NCI-H1092 (cell line): ENCODE measurements around the gene PACS1.

Experiments used
- DNase-seq: peaks from one replicate; lab custom pipeline; 2025; lab: John Stamatoyannopoulos, UW

Gene PACS1

GRCh38 chr11:66290330-66290621 is 220.2 kb downstream of the PACS1 start:
- no peak for DNase-seq

- no peak for DNase-seq
These were observed 221.2 kb downstream of the PACS1 start for GRCh38 chr11:66291303-66291705.

- peak; percentile 26 for DNase-seq
These were observed 221.9 kb downstream of the PACS1 start, which contains the start of gene TMEM151A for GRCh38 chr11:66291706-66292542. Gene TMEM151A (plus strand): TSS chr11:66291894. CDS start chr11:66292014, 120 bp downstream.

- DNase-seq = no peak
These were observed 222.7 kb downstream of the PACS1 start for GRCh38 chr11:66292543-66293332.

DNA sequence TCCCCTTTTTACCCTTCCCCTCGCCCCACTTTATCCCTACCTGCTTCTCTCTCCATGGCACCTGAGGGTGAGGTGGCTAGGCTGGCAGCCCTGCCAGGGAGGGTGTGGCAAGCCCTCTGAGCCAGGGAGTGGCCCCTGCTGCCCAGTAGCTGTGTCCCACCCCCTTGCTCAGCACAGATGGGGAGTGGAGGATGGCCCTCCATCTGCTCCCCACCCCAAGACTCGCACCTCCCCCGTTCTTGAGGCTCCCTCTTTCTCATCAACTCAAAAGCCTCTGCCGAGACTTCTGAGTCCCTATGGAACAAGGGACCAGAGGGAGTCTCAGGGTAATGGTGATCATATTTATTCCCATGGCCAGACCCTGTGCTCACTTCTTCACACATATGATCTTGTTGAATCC is 223.3 kb downstream of the PACS1 start:
- DNase-seq = no peak

- DNase-seq = no peak
These were observed 223.9 kb downstream of the PACS1 start for GRCh38 chr11:66293777-66294625.
